Pancreas (tissue), 10 donors: ENCODE data around the gene SUPT4H1. TPM values are rescaled to one million over a fixed set of nuclear protein-coding genes. Genes with fewer than 3 reads are reported as not detected.

Source experiments
- ATAC-seq, 4 donors: fragments of 200-7000 bp; cut with Tn5 transposase; one replicate each; pipeline versions ENCODE4 v1.8.0 to v1.9.1; 2020; ENCODE audit warnings: mild to moderate bottlenecking in 4 of 4, moderate library complexity in 4 of 4
- DNase-seq, 6 donors: peaks; one replicate each; pipeline ENCODE4 v3.0.0-alpha.2; 2020
- FAIRE-seq: peaks from 2 replicates; lab custom pipeline; 2012; peaks lifted over from hg19 to GRCh38; lab: Jason Lieb, UNC
- H3K27ac ChIP-seq, 4 donors: fragments of 200-600 bp; sonication (generic); 1 replicate in 3 of 4; 2 replicates in 1 of 4; pipeline versions ENCODE4 v1.5.0 to v1.8.0; 2020
- H3K27me3 ChIP-seq, 4 donors: fragments of 200-600 bp; one replicate each; pipeline ENCODE4 v1.8.0; 2021
- H3K36me3 ChIP-seq, 3 donors: fragments of 200-600 bp; sonication (generic) in 1 of 3; one replicate each; pipeline versions ENCODE4 v1.5.0 to v1.8.0; 2020 to 2021
- H3K4me1 ChIP-seq, 3 donors: fragments of 200-600 bp; one replicate each; pipeline ENCODE4 v1.8.0; 2021
- H3K4me3 ChIP-seq, 4 donors: fragments of 200-600 bp; sonication (generic) in 2 of 4; one replicate each; pipeline versions ENCODE4 v1.5.0 to v1.8.0; 2020 to 2021
- H3K9me3 ChIP-seq, 4 donors: fragments of 200-600 bp; one replicate each; pipeline ENCODE4 v1.8.0; 2021
- CTCF ChIP-seq, 4 donors: fragments of 200-600 bp; sonication (generic) in 3 of 4; IDR thresholded peaks; one replicate each; pipeline versions ENCODE4 v1.5.0 to v1.8.0; 2021; ENCODE audit warnings: antibody characterized with exemption in 4 of 4
- WGBS, 2 donors: extraction: QIAGEN DNeasy Blood & Tissue Kit; methylation state at CpG; one replicate each; pipeline ENCODE4 v1.1.7; 2013; 5-methylcytosine and 5-hydroxymethylcytosine counted together
- intact Hi-C, 3 donors: fragments of 100-400 bp; cut with DNase I; formaldehyde crosslinking; loops; one replicate each; pipeline versions ENCODE4 v1.11.1 to v1.14.2; 2022
- polyA plus RNA-seq, 2 donors: library from polyadenylated mRNA; stranded (reverse); fragments of 200-250 nt; gene quantifications; one replicate each; pipeline ENCODE4 v1.2.3, GENCODE V29; 2013
- total RNA-seq, 6 donors: library from RNA; stranded (reverse); fragmentation: NEBNext Ultra II Directional in 4 of 6; extraction: Animal tissue kit (Norgen Biotek cat#: 25700) in 4 of 6; gene quantifications; one replicate each; pipeline versions ENCODE4 v1.2.1 to v1.2.4, GENCODE V29; 2021 to 2023
- donor health status: healthy with polysubstance abuse.
- donor health status: DM: no; HTN: no; CAD: no; lungs with moderate emphysema.
- donor health status: DM: no; HTN: no; CAD: no.
- donor health status: control.
- donor health status: control.
- donor health status: Bipolar disorder and iron deficiency.
- donor health status: DM: yes; HTN: yes; CAD: no.
- donor health status: DM: no; HTN: no; CAD: no.
- donor health status: DM: no; HTN: no; CAD: no.
- donor health status: DM: yes; HTN: yes; CAD: no.

Gene SUPT4H1
- total and polyA plus RNA-seq, 8 donors: 14.1 to 43.7 (median 27.1) TPM

GRCh38 chr17:58382108-58382871 lies 30.3 kb upstream of the SUPT4H1 start:
- H3K4me3 ChIP-seq: no peak overlapping the region
- H3K9me3 ChIP-seq: no peaks in the 10 kb centered on the region
- H3K27ac ChIP-seq: peak overlapping the region in 3 of 4 donors; percentile 26 to 58 (median 51)
- no peaks in the 10 kb centered on the region for H3K36me3 ChIP-seq
- TF ChIP-seq CTCF (IDR thresholded peaks at IDR 0.05): no peak
- WGBS, 2 donors: 19 to 34% methylated on average over 4 of the region's 4 CpGs
- intact Hi-C loops: no loop called here
- peak in 2 of 4 donors; percentile 3 to 7 for ATAC-seq
- peaks cover 37 to 60% (median 57%) of the 10 kb centered on the region in 3 donors for H3K4me1 ChIP-seq
- no peak for DNase-seq
- no peaks in the 10 kb centered on the region for H3K27me3 ChIP-seq
- no peak for FAIRE-seq

DNA sequence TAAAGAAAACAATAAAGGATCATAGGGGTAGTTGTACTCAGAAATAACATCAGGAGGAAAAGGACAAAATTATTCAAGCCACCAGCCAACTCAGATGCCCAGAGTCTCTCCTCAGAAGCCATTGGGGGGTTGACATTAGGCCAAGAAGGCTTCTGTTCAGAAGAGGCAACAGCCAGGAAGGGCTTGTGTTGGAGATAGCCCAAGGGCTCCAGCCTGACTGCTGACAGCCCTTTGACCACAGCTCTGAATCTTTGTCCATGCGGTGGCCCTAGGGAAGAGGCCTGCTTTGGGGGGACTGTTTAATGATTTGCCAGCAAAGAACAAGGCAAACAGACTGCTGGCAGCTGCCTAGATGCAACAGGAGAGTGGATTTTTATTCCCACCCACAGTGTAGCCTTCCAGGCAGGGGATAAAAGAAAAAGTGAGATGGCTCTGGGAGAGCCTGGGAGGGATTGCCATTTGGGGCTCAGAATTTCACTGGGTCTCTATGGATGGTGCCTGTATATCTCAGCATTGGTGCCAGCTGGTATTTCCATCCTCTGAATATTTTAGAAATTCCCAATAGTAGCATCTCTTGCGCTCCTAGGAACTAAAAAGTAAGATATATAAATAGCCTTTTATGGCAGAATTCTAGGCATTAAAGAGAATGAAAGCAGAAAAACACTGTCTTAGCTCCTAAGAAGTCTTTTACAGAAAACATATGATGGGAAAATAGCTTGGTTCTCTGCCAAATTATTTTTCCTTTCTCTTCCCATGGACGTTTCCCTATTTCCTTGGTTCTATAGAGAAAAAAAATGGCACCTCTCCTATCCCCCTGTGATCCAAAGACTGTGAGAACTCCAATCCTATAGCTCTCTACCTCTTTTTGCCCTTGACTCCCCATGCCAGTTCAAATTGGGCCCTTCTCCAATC lies 29.4 kb upstream of the SUPT4H1 start:
- peak in 4 of 6 donors; percentile 25 to 64 (median 52) for DNase-seq
- peak overlapping the region in 3 of 4 donors; percentile 51 to 58 (median 52) for H3K27ac ChIP-seq
- FAIRE-seq: no peak
- H3K9me3 ChIP-seq: no peaks in the 10 kb centered on the region
- 24 to 38% methylated on average over 3 of the region's 3 CpGs for WGBS, 2 donors
- intact Hi-C loops: no loop called here
- no peaks in the 10 kb centered on the region for H3K27me3 ChIP-seq
- H3K4me1 ChIP-seq: peaks cover 40 to 67% (median 66%) of the 10 kb centered on the region in 3 donors
- H3K4me3 ChIP-seq: no peak overlapping the region
- no peaks in the 10 kb centered on the region for H3K36me3 ChIP-seq
- peak; percentile 75 to 88 (median 86) for ATAC-seq
- TF ChIP-seq CTCF (IDR thresholded peaks at IDR 0.05): no peak

DNA sequence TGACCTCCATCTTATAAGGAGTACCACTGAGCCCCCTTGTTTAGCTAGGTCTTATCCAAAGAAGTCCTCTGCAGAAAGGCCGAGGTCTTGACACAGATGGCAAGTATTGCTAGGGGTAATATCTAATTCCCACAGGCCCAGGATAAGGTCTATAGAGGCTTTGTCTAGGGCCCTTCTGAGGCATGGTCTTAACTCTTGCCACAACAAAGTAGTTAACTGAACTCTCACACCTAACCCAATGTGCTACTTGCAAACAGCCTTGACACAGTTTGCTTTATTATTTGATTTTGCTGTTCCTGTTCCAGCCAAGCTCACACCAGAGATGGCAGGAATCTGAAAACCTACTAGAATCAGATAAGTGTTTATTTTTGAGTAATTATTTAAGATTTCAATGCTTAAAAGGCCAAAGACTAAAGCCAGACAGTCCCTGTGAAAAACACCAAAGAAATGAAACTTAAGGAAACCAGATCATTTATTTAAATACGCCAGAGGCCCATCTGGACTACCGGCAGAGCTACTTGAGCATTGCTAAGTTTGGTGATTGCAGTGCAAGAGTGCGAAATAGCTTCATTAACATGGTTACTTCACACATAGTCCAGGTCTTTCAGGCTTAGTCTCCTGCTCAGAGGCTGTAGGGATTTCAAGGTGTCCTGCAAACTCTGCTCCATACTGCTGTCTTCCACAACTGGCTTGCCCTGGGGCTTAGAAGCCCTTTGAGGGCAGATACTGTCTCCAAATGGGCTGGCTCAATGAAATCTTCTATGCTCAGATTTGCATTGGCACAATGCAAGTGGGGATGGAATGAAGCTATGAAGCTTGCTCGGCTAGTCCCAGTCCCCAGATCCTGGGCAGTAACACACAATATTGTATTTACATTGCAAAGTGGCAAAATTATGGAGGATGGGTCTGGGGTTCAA lies 28.5 kb upstream of the SUPT4H1 start:
- no peaks in the 10 kb centered on the region for H3K27me3 ChIP-seq
- no peak for FAIRE-seq
- WGBS, 2 donors: 50 to 60% methylated on average over 5 of the region's 5 CpGs
- no peak for TF ChIP-seq CTCF (IDR thresholded peaks at IDR 0.05)
- intact Hi-C loops: no loop called here
- no peak overlapping the region for H3K4me3 ChIP-seq
- ATAC-seq: peak in 3 of 4 donors; percentile 3 to 47 (median 31)
- H3K4me1 ChIP-seq: peaks cover 41 to 74% (median 70%) of the 10 kb centered on the region in 3 donors
- H3K36me3 ChIP-seq: no peaks in the 10 kb centered on the region
- no peaks in the 10 kb centered on the region for H3K9me3 ChIP-seq
- peak overlapping the region in 3 of 4 donors; percentile 51 to 58 (median 52) for H3K27ac ChIP-seq
- no peak for DNase-seq

DNA sequence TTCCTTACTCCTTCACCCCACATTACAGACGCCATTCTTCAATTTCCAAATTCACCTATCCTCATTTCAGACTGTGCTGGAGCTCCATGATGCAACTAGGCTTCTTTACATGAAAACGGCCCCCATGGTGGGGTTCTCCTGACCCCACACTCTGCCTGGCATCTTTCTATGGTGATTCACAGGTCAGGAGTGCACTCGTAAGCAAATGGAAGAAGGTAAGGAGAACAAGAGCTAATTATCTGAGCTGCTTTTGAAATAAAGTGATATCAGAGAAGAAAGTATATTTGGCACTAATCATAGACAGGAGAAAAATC lies 27.5 kb upstream of the SUPT4H1 start:
- H3K36me3 ChIP-seq: no peaks in the 10 kb centered on the region
- H3K27me3 ChIP-seq: no peaks in the 10 kb centered on the region
- no peak for TF ChIP-seq CTCF (IDR thresholded peaks at IDR 0.05)
- WGBS, 2 donors: 79 to 85% methylated on average over 3 of the region's 3 CpGs
- no peaks in the 10 kb centered on the region for H3K9me3 ChIP-seq
- FAIRE-seq (no peak), DNase-seq (no peak), ATAC-seq (no peak)
- no peak overlapping the region for H3K27ac ChIP-seq
- intact Hi-C loops: loop anchor here in 1 of 3 donors (10.0 kb wide), 1 partner anchor 45 kb away; no protein-coding TSS in a partner anchor
- no peak overlapping the region for H3K4me3 ChIP-seq
- H3K4me1 ChIP-seq: peaks cover 34 to 65% (median 64%) of the 10 kb centered on the region in 3 donors
